ENCODE data around the gene B4GALNT1. TPM values are rescaled to one million over a fixed set of nuclear protein-coding genes. Genes with fewer than 3 reads are reported as not detected.

Gene B4GALNT1
- total and polyA plus RNA-seq, 12 donors = 2.0 to 9.3 (median 5.4) TPM

DNA sequence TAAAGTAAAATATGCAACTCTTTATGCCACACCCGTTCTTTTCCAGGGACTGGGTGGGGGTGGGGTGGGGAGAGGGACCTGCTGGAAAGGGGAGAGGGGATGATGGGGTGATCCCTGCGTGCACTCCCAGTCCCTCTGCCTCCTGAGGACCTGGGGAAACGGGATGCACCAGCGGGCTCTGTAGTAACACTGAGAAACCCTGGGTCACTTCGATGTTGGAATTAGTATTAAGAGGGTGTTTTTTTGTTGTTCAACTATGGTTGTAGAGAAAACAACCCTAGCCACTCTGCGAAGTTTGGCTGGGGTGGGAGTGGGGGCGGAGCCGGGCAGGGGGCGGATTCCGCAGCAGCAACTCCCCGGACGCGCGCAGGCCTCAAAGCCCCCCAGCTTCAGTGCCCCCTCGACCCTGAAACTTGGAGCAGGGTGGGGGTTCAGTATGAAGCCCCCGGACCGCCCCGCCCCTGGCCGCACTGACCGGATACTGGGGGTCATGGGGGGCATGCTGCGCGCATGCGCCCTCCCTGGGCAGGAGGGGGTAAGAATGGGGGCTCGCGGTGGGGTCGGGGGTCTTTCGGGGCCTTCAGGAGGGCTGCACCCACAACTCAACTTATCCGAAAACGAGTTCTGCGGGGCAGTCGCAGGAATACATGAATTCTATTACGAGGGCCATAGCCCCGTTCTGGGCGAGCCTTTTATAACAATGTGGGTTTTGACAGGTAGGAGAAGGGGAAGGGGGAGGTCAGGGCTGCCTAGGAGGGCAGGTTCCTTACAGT, 23.0 kb downstream of the B4GALNT1 start:
- DNase-seq = peak; percentile 57 to 68
- H3K27me3 ChIP-seq = peaks cover 0 to 56% (median 0%) of the 10 kb centered on the region in 7 donors
- TF ChIP-seq CTCF (IDR thresholded peaks at IDR 0.05) = no peak
- ATAC-seq = peak in 5 of 8 donors; percentile 4 to 45 (median 26)
- 25 to 27% methylated on average over 33 to 34 of the region's 34 CpGs for WGBS, 2 donors
- H3K27ac ChIP-seq = peak overlapping the region; percentile 69 to 92 (median 85)
- peaks cover 0 to 36% (median 0%) of the 10 kb centered on the region in 9 donors for H3K36me3 ChIP-seq
- peak overlapping the region in 9 of 10 donors; percentile 57 to 80 (median 68) for H3K4me3 ChIP-seq
- H3K4me1 ChIP-seq = peaks cover 0 to 89% (median 41%) of the 10 kb centered on the region in 9 donors
- intact Hi-C loops (cut with DNase I) = no loop called here
- no peaks in the 10 kb centered on the region for H3K9me3 ChIP-seq

GRCh38 chr12:57609101-57609780, 23.8 kb downstream of the B4GALNT1 start:
- DNase-seq (no peak), ATAC-seq (no peak)
- TF ChIP-seq CTCF (IDR thresholded peaks at IDR 0.05) = no peak
- H3K36me3 ChIP-seq = peaks cover 0 to 28% (median 0%) of the 10 kb centered on the region in 9 donors
- H3K4me1 ChIP-seq = peaks cover 0 to 85% (median 44%) of the 10 kb centered on the region in 9 donors
- 62 to 64% methylated on average over 19 of the region's 19 CpGs for WGBS, 2 donors
- H3K4me3 ChIP-seq = peak overlapping the region in 6 of 10 donors; percentile 63 to 80 (median 74)
- peaks cover 0 to 64% (median 0%) of the 10 kb centered on the region in 7 donors for H3K27me3 ChIP-seq
- H3K9me3 ChIP-seq = no peaks in the 10 kb centered on the region
- intact Hi-C loops (cut with DNase I) = no loop called here
- peak overlapping the region in 9 of 10 donors; percentile 48 to 92 (median 85) for H3K27ac ChIP-seq

DNA sequence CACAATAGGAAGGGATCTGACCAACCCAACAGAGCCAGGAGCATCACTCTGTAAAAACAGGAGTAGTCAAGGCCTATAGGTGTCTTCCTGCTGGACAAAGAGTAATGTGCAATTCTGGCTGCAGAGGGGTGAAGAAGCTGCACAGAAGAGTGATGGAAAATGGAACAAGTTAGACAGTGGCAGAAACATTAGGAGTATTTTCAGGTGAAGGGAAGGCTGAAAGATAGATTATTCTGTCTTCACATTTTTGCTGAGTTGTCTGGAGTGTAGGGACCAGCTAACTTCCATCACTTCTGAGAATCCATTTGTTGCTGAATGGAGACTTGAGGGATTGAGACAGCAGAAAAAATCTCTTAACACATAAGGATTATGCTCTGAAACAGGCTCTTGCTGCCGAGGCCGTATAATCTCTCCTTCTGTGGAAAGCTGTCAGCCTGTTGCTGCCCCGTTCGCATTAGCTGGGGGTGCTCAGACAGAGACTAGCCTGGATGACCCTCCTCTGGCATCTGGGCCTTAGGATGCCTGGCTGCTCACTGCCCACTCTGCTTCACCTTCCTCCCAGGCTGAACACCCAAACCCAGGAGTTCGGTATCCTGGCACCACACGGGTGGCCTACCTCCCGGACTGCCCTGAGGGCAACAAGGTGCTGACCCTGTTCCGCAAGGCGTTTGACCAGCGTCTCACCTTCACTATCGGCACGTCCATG, 24.9 kb downstream of the B4GALNT1 start:
- intact Hi-C loops (cut with DNase I) = no loop called here
- H3K4me1 ChIP-seq = peaks cover 0 to 86% (median 50%) of the 10 kb centered on the region in 9 donors
- H3K27me3 ChIP-seq = peaks cover 0 to 56% (median 0%) of the 10 kb centered on the region in 7 donors
- WGBS, 2 donors = 83 to 86% methylated on average over 12 of the region's 12 CpGs
- DNase-seq = no peak
- ATAC-seq = no peak
- H3K36me3 ChIP-seq = peaks cover 0 to 26% (median 0%) of the 10 kb centered on the region in 9 donors
- no peak for TF ChIP-seq CTCF (IDR thresholded peaks at IDR 0.05)
- H3K27ac ChIP-seq = peak overlapping the region in 7 of 10 donors; percentile 1 to 92 (median 83)
- no peaks in the 10 kb centered on the region for H3K9me3 ChIP-seq
- no peak overlapping the region for H3K4me3 ChIP-seq

DNA sequence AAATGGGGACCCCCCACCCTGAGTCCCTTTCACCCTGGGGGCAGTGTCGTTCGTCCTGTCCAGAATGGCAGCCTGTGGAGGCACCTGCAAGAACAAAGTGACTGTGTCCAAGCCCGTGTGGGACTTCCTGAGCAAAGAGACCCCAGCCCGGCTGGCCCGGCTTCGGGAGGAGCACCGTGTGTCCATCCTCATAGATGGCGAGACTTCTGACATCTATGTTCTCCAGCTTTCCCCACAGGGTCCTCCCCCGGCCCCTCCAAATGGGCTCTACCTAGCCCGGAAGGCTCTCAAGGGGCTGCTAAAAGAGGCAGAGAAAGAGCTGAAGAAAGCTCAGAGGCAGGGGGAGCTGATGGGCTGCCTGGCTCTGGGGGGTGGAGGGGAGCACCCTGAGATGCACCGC, 26.2 kb downstream of the B4GALNT1 start:
- ATAC-seq (no peak), DNase-seq (no peak)
- peak overlapping the region in 4 of 10 donors; percentile 23 to 43 (median 30) for H3K27ac ChIP-seq
- H3K4me3 ChIP-seq = peak overlapping the region in 2 of 10 donors; percentile 9 to 67
- 88 to 92% methylated on average over 11 of the region's 11 CpGs for WGBS, 2 donors
- peaks cover 0 to 76% (median 44%) of the 10 kb centered on the region in 9 donors for H3K4me1 ChIP-seq
- H3K9me3 ChIP-seq = no peaks in the 10 kb centered on the region
- H3K27me3 ChIP-seq = peaks cover 0 to 43% (median 0%) of the 10 kb centered on the region in 7 donors
- intact Hi-C loops (cut with DNase I) = no loop called here
- TF ChIP-seq CTCF (IDR thresholded peaks at IDR 0.05) = no peak
- H3K36me3 ChIP-seq = peaks cover 0 to 36% (median 7%) of the 10 kb centered on the region in 9 donors
